Measurements from ENCODE around the gene NENF.
"Not testable (repeated sequence)": the region's sequence is repeated elsewhere in the genome, so short reads cannot be mapped to it uniquely, and the experiment has no call there.

NENF gene

DNA sequence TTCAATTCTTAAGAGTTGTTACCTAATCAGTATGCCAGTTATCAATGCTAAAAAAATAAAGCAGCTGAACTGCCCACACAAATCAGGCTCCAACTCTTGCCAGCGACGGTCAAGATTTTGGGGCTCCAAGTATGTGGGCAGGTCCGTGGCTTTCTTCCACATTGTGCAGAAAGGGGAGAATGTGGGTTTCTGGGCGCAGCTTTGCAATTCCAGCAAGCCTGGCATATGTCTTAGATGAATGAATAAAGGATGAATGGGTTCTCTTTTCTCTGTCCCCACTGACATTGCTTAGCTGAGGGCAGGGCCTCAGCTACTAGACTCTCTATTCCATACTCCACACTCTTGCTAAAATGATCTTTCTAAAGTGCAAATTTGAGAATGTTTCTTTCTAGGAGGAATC is 42.4 kb downstream of the NENF start:
- TF ChIP-seq, protein P1, sequence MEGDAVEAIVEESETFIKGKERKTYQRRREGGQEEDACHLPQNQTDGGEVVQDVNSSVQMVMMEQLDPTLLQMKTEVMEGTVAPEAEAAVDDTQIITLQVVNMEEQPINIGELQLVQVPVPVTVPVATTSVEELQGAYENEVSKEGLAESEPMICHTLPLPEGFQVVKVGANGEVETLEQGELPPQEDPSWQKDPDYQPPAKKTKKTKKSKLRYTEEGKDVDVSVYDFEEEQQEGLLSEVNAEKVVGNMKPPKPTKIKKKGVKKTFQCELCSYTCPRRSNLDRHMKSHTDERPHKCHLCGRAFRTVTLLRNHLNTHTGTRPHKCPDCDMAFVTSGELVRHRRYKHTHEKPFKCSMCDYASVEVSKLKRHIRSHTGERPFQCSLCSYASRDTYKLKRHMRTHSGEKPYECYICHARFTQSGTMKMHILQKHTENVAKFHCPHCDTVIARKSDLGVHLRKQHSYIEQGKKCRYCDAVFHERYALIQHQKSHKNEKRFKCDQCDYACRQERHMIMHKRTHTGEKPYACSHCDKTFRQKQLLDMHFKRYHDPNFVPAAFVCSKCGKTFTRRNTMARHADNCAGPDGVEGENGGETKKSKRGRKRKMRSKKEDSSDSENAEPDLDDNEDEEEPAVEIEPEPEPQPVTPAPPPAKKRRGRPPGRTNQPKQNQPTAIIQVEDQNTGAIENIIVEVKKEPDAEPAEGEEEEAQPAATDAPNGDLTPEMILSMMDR (IDR thresholded peaks at IDR 0.05; ENCODE audit: low read length, missing control alignments) = no peak
- DNase-seq (ENCODE audit: low read depth) = no peak
- no peak overlapping the region for H3K4me3 ChIP-seq (replicated peaks; ENCODE audit: low read depth, low read length)

DNA sequence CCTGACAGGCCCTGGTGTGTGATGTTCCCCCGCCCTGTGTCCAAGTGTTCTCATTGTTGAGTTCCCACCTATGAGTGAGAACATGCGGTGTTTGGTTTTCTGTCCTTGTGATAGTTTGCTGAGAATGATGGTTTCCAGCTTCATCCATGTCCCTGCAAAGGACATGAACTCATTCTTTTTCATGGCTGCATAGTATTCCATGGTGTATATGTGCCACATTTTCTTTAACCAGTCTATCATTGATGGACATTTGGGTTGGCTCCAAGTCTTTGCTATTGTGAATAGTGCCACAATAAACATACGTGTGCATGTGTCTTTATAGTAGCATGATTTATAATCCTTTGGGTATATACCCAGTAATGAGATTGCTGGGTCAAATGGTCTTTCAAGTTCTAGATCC is 43.1 kb downstream of the NENF start:
- not testable (repeated sequence) for DNase-seq (ENCODE audit: low read depth); H3K4me3 ChIP-seq (replicated peaks; ENCODE audit: low read depth, low read length)

DNA sequence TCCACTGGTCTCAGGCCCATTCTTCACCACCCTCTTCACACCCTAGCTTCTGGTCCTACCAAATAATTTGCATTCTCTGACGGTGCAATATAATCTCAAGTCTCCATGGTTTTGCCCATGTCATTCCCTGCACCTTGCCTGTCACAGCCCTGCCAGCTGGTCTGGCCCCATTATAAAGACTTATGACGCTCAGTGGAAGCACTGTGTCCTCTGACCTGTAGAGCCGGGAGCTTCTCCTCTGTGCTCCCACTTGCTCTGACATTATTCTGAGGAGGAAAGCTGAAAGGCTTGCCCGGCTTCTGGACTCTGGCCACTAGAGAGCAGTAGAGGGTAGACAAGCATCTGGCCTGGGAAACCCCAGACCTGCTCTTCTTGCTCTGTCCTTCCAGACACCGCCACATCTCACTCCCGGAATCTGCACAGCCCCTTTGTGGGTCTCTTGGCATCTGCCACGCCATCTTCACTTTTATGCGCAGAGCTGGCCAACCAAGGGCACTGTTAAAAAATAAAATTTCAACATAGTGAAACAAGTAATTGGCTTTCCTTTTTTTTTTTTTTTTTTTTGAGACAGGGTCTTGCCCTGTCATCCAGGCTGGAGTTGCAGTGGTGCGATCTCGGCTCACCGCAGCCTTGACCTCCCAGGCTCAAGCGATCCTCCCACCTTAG is 44.4 kb downstream of the NENF start:
- TF ChIP-seq, protein P1 (IDR thresholded peaks at IDR 0.05; ENCODE audit: low read length, missing control alignments) = peak; percentile 96
- peak; percentile 90 for DNase-seq (ENCODE audit: low read depth)
- no peak overlapping the region for H3K4me3 ChIP-seq (replicated peaks; ENCODE audit: low read depth, low read length)

DNA sequence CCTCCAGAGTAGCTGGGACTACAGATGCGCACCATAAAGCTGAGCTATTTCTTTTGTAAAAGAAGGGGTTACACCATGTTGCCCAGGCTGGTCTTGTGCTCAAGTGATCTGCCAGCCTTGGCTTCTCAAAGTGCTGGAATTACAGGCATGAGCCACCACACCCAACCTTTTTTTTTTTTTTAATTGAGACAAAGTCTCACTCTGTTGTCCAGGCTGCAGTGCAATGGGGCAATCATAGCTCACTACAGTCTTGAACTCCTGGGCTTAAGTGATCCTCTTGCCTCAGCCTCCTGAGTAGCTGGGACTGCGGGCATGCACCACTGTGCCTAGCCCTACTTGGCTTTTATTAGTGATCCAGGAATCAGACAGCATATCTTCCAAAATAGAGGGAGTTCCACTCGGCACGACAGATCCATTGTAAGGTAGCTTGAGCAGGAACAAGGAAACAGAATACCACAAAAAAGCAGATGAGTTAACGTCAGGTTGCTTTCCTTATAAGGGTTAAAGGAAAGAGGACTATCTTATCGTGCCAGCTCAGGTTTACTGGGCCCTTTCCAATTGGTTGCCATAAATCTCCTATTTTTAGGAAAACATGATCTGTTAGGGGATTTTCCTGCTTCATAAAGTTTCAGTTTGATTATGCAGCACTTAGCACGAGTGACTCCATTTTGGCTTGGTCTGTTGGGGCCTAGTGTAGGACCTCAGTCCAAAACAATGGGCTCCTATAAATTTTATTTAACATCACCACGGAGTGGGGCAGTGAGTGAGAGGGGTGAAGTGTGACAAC is 45.2 kb downstream of the NENF start:
- H3K4me3 ChIP-seq (replicated peaks; ENCODE audit: low read depth, low read length) = no peak overlapping the region
- TF ChIP-seq, protein P1 (IDR thresholded peaks at IDR 0.05; ENCODE audit: low read length, missing control alignments) = no peak
- DNase-seq (ENCODE audit: low read depth) = no peak

DNA sequence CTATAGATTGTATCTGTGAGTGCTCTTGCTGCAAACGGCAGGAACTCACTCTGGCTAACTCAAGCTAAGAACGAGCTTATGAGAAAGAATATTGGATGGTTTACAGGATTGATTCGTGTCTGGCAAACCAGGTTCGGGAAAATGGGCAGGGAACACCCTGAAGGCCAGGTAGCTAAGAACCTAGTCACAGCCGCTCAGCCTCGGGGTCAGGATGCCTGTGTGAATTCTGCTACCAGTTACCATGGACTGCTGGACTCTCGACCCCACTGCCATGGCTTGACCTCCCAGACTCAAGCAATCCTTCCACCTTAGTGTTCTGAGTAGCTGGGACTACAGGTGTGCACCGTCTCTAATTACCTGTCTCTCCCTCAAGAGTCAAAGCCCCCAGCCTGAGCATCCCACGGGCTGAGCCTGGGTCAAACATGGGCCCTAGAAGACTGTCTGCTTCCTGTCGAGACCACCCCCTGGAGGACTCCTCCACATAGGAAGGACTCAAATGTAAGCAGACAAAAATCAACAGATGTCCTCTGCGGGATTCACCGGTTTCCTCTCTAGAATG is 45.8 kb downstream of the NENF start:
- no peak overlapping the region for H3K4me3 ChIP-seq (replicated peaks; ENCODE audit: low read depth, low read length)
- TF ChIP-seq, protein P1 (IDR thresholded peaks at IDR 0.05; ENCODE audit: low read length, missing control alignments) = no peak
- no peak for DNase-seq (ENCODE audit: low read depth)

DNA sequence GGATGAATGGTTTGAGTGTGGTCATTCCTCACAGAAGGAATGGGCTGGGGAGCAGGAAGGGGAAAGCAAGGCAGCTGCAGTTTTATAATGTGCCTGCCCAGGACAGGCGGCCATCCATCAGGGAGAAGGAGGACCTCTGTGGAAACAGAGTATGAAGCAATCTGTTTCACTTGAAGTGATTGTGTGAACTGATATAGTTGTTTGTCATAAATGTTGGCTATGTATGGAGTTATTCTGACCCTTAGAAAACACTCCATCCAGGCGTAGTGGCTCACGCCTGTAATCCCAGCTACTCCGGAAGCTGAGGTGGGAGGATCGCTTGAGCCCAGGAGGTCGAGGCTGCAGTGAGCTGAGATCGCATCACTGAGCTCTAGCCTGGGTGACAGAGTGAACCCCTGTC is 46.5 kb downstream of the NENF start:
- no peak for DNase-seq (ENCODE audit: low read depth)
- TF ChIP-seq, protein P1 (IDR thresholded peaks at IDR 0.05; ENCODE audit: low read length, missing control alignments) = no peak
- no peak overlapping the region for H3K4me3 ChIP-seq (replicated peaks; ENCODE audit: low read depth, low read length)

DNA sequence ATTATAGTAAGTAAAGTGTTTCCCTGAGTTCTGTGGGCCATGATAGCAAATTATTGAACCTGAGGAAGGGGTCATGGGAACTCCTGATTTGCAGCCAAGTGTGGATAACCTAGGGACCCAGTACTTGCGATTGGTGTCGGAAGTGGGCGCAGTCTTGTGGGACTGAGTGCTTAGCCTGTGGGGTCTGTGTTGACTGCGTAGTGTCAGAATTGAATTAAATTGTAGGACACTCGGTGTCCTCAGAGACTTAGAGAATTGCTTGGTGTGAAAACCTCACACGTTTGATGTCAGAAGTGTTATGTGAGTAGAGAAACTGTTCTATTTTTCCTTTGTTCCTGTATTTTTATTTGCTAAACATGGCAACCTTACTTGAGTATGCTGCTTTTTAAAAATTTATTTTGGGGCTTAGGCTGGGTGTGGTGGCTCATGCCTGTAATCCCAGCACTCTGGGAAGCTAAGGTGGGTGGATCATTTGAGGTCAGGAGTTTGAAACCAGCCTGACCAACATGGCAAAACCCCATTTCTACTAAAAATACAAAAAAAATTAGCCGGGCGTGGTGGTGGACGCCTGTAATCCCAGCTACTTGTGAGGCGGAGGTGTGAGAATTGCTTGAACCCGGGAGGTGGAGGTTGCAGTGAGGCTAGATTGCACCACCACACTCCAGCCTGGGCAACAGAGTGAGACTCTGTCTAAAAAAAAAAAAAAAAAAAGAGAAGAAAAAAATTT is 48.2 kb downstream of the NENF start:
- H3K4me3 ChIP-seq (replicated peaks; ENCODE audit: low read depth, low read length); DNase-seq (ENCODE audit: low read depth): not testable (repeated sequence)
